ENCODE results near the gene CGN.

The CGN gene

GRCh38 chr1:151491641-151492040 lies 19.5 kb upstream of the CGN start:
- DNase-seq (ENCODE audit: extremely low read depth, low read depth), result no peak
- no peak for TF ChIP-seq CTCF (IDR thresholded peaks at IDR 0.05; ENCODE audit: low read depth, low read length)

- no peak for TF ChIP-seq CTCF (IDR thresholded peaks at IDR 0.05; ENCODE audit: low read depth, low read length)
- no peak for DNase-seq (ENCODE audit: extremely low read depth, low read depth)
These were observed 19.1 kb upstream of the CGN start for GRCh38 chr1:151492120-151492519.

- no peak for TF ChIP-seq CTCF (IDR thresholded peaks at IDR 0.05; ENCODE audit: low read depth, low read length)
These were observed 18.1 kb upstream of the CGN start for GRCh38 chr1:151493042-151493441.

GRCh38 chr1:151494741-151495281 lies 16.4 kb upstream of the CGN start:
- DNase-seq (ENCODE audit: extremely low read depth, low read depth), result peak; percentile 8
- TF ChIP-seq CTCF (IDR thresholded peaks at IDR 0.05; ENCODE audit: low read depth, low read length), result no peak

More at GRCh38 chr1:151493042-151493441, 18.1 kb upstream of the CGN start:
- no peak for DNase-seq (ENCODE audit: extremely low read depth, low read depth)

GRCh38 chr1:151495316-151495715 lies 15.9 kb upstream of the CGN start:
- no peak for TF ChIP-seq CTCF (IDR thresholded peaks at IDR 0.05; ENCODE audit: low read depth, low read length)
- no peak for DNase-seq (ENCODE audit: extremely low read depth, low read depth)

GRCh38 chr1:151499365-151499764 lies 11.8 kb upstream of the CGN start:
- DNase-seq (ENCODE audit: extremely low read depth, low read depth), result no peak
- TF ChIP-seq CTCF (IDR thresholded peaks at IDR 0.05; ENCODE audit: low read depth, low read length), result no peak

GRCh38 chr1:151499930-151500329 lies 11.3 kb upstream of the CGN start:
- no peak for TF ChIP-seq CTCF (IDR thresholded peaks at IDR 0.05; ENCODE audit: low read depth, low read length)
- no peak for DNase-seq (ENCODE audit: extremely low read depth, low read depth)
